ENCODE measurements around the gene HCN1.

HCN1 gene

DNA sequence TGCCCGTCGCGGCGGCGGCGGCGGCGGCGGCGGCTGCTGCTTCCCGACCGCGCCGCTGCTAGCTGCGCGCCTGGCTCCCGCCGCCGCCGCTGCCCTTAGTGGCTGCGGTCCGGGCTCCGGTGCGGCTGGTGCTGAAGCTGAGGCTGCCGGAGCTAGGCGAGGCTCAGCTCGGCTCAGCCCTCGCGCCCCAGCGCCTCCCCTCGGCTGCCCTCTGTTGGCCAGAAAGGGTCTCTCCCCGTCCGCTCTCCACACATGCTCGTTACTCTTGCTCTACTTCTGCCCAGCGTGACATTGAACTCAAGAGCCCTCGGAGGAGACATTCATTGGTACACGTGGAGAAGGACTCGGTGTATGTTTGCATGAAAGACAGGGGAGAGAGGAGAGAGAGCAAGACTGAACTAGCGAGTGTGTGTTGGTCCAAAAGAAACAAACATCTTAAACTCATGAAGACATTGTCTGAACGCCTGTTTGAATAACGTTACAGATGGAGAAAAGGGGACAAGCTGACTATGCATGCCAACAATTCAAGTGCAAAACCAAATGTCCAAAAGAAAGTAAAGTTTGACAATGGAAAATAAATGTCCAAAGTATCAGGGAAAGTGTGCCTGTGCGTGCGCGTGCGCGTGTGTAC is at the start of gene HCN1:
Gene HCN1 (minus strand): TSS at position 175 of the 631 bp plus-strand sequence.
- no peak for DNase-seq (ENCODE audit: low read depth in 1 of 2, low spot score in 1 of 2)

DNA sequence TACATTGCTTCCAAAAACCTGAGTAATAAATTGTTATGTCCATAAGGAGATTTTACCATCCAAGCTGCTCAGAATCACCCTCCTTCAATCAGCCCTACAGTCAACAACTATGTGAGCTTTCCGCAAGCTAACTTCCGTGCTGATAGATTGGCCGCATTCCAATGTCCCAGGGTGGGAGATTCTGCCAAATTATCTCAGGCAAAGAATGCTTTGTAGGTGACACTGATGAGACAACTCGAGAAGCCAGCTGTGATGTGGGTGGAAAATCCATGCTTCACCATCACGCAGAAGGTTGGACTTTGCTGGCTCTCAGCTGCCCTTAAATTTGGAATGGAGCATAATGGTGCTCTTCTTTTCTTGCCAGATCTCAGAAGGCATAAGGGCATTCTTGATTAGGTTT is 44.9 kb upstream of the HCN1 start:
- no peak for DNase-seq (ENCODE audit: low read depth in 1 of 2, low spot score in 1 of 2)

DNA sequence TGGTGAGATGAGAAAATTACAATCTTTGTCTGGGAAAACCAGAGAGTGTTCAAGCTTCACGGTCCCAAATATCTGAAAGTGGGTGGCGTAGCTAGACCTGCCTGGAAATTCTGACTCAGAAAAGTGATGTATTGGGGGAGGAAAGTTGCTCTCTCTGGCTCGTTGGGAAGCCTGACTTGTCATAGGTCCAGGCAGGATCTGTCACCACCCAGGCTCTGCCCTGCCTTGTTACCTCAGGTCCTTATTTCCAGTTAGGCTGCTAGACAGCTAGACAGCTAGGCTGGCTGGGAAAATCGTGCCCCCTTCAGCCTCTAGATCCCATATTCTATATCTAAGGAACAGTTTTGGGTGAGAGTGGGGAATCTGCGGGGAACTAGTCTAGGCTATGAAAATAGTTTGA is 41.0 kb upstream of the HCN1 start:
- no peak for DNase-seq (ENCODE audit: low read depth in 1 of 2, low spot score in 1 of 2)

DNA sequence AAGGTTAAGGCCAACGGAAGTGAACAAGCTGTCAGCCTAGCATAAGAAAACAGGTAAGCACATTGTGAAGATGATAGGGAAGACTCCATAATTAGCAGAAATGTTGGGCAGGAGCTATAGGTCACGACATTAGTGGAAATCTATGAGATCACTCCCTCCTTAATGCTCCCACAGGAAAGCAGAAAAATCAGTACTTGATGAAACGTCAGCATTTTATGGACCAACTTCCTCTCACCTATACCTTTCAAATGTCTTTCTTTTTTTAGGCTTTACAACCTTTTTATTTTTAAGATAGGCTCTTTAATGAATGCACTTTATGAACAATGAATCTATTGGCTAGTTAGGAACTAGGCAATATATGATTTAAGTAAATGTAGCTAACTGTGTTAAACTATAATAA is 29.4 kb upstream of the HCN1 start:
- DNase-seq (ENCODE audit: low read depth in 1 of 2, low spot score in 1 of 2): no peak

DNA sequence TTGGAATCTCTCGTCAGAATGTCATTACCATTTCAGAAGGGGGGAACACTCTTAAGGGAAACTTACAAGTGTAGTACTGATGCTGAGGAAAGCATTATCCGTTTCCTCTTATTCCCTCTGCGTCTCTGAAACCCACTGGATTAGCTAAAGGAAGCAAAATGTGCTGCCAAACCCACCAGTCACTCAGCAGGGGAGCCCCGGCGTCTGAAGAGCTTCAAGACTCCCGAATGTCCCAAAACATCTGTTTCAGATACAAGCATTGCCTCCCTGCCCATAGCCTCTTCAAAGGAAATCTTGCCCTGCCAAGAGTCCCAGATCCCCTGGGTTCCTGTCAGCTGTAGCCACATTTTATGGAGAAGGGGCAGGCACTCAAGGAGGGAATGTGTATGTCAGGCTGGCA is 1.0 kb upstream of the HCN1 start:
- DNase-seq (ENCODE audit: low read depth in 1 of 2, low spot score in 1 of 2): no peak

DNA sequence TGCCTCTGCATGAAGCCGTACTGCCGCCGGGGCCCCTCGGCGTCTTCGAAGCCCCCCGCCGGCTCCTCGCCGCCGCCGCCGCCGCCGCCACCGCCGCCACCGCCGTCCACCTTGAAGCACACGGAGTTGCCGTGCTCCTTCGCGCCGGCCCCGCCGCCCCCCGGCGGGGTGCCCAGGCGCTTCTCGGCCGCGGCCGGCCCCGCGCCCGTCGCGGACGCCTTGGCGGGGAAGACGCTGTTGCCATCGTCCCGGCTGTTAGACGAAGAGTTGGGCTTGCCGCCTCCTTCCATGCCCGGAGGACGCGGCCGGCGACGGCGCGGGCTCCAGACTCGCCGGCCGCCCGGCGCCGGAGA is 400 bp downstream of the HCN1 start:
- DNase-seq (ENCODE audit: low read depth in 1 of 2, low spot score in 1 of 2): no peak

DNA sequence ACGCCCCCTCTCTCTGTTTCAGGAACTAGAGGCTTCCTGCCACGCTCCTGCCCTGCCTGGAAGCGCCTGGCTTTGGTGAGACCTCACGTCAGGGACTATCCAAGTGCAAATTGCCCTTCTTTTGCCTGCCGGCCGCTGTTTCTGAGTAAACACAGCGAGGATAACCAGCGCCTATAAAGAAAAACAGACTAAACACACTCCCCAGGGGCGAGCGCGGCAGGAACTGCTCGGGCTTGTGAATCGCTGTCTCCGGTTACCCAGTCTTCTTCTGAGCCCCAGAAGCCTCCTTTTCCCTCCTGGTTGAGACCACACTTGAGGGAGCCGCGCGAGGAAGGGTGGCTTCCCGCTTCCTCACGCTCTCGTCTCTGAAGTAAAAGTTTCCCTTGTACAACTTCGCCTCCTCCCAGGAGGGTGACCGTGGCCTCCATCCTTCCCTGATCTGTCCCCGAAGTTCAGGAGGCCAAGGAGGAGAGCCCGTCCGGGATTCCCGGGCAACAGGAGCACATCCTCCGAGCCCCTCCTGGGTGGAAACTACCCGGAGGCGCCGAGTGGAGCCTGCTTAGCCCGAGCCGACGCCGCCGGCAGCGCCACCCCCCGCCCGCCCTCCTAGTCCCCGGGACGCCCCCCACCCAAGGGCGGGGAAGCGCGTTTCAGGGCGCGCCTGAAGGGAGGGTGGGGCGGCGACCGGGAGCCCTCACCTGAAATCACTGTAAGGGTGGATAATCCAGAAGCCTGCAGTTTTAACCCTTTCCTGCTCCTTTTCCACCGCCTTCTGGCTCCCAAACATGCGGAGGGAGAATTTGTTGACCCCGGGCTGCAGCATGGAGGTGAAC is 993 bp downstream of the HCN1 start:
- no peak for DNase-seq (ENCODE audit: low read depth in 1 of 2, low spot score in 1 of 2)

DNA sequence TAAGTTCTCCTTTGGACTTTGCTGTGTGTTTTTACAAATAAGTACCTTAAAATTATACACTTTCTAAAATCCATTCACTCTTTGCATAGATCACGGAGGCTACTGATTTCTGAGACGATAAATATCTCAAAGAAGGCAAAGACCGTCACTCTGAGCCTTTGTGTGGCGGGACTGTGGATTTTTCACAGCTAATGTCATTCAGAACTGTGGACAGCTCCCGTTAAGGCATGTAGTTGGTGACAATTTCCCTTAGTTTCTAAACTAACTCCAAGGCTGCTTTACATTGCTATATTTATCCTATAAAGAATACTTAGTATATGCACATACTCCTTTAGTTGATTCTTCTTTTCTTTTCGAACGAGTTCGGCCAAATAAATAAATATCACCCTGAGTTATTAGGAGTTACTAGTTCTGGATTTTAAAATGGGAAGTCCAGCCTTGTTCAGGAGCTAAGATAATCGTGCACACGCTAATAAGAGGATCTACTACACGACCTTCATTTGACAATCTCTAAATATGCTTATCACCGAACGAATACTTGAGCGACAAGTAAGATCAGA is 1.8 kb downstream of the HCN1 start:
- DNase-seq (ENCODE audit: low read depth in 1 of 2, low spot score in 1 of 2): no peak

DNA sequence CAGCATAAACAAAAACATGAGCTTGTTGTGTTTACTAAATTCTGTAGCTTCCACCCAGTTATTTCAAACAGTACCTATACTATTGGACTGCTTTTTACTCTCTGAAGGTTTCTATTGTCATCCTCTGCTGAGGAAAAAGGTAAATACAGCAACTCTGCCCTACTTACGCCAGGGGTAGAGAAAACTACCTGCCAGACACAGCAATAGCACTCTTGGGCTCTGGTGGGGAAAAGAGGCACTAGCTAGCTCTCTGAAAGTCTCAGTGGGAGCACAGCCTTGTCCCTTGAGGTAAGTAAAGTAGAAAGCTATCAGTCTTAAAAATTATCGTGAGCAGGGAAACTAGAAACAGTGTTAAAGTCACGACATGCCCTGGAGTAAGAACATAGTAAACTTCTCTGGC is 3.7 kb downstream of the HCN1 start:
- DNase-seq (ENCODE audit: low read depth in 1 of 2, low spot score in 1 of 2): no peak

DNA sequence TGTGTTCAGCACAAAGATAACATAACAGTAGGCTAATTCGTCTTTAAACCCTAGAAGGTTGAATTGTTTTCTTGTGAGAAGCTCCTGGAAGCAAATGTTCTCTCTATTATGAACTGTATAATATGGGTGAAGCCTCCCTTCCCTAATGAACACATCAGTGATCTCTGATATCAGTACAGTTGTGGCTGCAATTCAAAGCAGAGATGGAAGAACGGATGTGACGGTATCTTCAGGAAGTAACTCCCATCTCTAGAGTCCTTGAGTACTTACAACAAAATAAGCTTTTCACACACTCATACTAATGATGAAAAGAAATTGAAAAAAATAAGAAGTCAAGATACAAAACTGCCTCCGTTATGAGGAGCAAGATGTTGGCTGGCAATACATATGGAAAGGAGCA is 4.5 kb downstream of the HCN1 start:
- no peak for DNase-seq (ENCODE audit: low read depth in 1 of 2, low spot score in 1 of 2)

DNA sequence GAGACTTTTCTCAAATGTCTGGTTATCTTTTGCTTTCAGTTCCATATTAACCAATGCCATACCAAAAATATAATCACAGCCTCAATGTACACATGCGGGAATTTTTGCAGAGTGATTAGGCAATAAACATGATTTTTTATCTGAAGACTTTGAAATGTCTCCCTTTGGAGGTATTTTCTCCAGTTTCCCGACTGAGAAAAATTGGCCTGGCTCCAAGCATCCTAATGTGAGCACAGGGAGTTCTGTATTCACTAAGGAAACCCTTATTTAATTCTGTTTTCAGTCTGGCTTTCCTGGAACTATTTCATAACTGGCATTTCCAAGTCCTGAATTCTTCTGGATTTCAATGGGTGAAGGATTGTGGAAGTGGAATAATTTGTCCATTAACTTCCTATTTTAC is 8.5 kb downstream of the HCN1 start:
- no peak for DNase-seq (ENCODE audit: low read depth in 1 of 2, low spot score in 1 of 2)

DNA sequence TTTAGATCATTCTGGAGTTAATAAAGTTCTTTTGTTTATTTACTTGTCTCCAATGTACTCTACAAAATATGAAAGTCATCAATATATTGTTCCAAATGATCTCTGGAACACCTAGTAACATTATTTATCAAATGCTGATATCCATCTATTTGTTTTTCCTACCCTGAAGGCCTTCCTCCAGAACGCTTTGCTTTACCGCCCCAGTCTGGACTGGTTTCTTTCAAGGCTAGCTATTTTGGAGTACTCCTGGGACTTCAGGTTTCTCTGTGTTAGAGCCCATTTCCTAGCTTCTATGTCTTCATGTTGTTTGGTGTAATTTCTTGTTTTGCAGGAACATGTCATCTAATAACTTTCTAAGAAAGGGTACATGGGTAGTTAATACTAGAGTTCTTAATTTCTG is 9.6 kb downstream of the HCN1 start:
- no peak for DNase-seq (ENCODE audit: low read depth in 1 of 2, low spot score in 1 of 2)

DNA sequence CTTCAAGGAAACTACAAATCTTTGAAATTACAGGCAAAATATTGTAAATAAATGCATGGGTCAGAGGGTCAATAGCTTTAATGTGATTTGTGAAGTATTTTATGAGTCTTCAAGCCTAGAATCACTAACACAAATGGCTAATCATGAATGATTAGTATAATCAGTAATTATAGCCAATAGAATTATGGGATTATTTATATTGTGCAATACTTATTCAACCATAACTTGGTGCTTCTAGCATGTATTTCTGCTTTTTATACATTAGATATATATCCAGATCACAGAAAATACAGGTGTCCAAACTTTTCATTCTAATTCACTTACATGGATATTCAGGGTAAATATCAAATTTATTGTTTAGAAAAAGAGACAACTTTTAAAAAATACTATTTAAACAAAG is 12.1 kb downstream of the HCN1 start:
- DNase-seq (ENCODE audit: low read depth in 1 of 2, low spot score in 1 of 2): no peak

DNA sequence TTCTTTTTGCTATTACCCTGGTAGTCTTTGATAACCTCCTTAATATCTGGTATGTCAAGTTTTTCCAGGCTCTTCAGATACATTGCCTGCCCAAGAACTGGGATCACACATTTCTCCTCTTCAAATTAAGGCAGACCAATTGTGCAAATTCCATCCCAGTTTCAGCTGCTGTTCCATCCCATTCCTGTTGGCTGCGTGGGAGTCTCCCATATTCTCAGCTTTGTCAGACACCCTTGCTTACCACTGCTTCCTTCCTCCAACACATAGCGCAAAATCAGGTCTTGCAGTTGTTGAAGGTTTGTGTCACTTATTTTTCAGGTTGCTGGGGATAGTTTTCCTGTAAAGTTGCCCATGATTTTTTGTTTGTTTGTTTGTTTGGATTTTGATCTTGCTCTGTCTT is 15.2 kb downstream of the HCN1 start:
- DNase-seq (ENCODE audit: low read depth in 1 of 2, low spot score in 1 of 2): no peak

DNA sequence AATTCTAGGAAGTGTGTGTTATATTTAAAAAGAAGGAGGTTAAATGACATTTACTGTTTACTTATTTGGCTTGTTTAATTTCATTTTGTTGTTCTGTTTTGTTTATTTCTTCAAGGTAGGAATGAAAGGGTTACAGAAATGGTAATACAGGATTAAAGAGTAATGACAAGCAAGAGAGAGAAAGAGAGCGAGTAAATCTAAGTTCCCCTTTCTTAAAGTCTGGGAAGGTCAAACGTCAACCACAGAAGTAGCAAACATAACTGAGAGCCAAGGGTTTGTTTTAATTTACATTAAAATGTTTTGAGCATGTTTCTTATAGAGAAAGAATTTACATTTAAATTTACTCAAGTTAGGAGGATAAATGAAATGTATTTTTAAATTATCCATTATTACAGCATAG is 18.7 kb downstream of the HCN1 start:
- no peak for DNase-seq (ENCODE audit: low read depth in 1 of 2, low spot score in 1 of 2)

DNA sequence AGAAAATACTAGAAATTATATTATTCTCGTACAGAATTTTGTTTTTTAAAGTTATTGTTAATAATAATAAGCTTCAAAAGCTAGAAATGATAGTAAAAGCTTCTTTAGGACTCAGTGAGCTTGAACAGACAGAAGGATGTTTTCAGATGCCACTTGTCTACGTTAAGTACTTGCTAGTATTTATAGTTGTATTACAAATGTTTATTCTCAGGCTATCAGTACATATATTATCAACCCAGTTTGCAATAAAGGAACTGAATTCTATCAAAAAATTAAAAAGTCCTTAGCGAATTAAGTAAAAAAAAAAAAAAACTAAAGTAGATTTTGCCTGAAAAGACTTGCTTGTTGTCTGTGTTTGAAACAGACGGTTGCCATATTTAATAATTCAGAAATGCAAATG is 23.9 kb downstream of the HCN1 start:
- DNase-seq (ENCODE audit: low read depth in 1 of 2, low spot score in 1 of 2): no peak

DNA sequence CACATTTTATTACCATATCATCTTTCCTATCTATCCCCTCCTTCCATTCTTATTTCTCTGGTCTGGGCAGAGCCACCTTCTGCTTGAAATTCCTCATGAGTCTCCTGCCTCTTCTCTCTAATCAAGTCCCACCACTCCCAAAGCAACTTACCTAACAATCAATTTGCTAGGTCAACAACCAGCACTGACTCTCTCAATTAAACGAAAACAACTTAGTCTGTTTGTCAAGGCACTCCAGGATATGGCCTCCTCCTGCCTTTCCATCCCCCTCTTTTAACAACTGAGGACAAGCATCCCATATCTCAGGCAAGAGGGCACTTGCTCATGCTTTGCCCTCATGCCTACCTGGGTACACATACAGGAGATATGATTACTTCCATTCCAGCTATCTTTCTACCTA is 47.4 kb downstream of the HCN1 start:
- DNase-seq (ENCODE audit: low read depth in 1 of 2, low spot score in 1 of 2): no peak

DNA sequence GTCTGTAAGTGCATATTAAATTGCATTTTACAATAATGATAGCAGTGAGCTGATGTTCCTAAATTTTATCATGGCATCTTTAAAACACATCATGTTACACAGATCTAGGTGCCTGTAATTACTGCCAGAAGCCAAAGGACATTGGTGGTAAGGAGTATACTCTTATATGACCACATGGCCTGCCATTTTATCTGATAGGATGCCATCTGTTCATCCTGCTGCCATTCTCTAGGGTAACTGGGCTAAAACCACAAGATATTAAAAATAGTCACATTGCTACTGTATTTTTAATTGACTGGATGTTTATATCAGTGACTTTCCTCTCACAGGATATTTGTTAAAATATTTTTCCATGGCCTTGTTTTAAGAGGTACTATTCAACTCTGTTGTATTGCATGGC is 53.1 kb downstream of the HCN1 start:
- no peak for DNase-seq (ENCODE audit: low read depth in 1 of 2, low spot score in 1 of 2)

DNA sequence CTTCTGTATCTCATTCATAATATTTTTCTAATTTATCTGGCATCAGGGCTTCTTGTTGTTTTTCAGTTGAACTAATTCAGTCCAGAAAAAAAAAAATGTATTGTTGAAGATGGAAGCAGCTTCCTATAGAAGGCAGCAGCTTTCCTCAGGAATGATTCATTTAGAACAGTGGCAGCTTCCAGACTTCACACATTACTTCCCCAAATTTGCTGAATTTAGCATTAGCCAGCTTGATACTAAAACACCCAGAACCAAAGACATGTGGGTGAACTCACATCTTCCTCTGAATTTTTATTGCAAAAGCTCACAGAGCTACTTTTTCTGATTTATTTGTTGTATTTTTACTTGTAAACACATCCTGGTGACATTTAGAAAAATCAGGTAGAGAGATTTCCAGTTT is 53.8 kb downstream of the HCN1 start:
- no peak for DNase-seq (ENCODE audit: low read depth in 1 of 2, low spot score in 1 of 2)

DNA sequence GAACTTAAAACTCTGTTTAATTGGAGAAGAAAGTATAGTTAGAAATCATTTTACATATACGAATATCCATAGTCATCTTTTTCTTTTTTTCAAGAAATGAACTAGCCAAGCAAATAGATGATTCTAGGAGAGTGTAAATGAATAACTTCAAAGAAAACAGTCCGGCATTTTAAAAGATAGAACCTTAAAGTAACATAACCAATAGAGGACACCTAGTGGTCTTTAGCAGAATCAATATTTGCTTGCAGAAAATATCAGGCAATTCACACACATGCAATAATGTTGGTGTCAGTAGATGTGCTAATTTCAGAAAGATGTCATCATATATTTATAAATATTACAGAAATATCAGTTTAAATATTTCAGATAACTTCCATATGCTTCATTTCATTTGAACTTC is 57.1 kb downstream of the HCN1 start:
- no peak for DNase-seq (ENCODE audit: low read depth in 1 of 2, low spot score in 1 of 2)

DNA sequence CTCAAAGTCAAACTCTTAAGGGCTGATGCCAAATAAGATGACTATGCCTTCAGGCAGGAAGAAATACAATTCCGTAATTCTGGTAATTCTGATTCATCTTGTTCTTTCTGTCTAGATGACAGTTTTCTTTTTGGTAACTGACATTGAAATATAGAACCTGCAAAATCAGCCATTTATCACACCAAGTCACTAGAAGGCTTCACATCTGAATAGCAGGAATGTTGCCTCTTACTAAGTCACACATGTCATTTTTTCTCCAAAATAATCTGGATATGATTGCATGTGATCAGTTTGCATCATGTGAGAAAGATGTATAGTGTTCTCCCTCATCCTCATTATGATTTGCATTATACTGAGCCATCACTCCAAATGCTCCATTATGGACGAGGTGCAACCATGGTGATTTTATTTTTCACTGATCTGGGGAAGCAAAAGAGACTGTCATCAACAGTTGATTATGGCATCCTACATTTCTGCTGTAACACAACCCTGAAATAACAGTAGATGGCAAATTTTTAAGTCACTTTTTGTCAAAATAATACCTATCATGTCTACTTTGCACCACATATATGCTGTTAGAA is 69.0 kb downstream of the HCN1 start:
- no peak for DNase-seq (ENCODE audit: low read depth in 1 of 2, low spot score in 1 of 2)

DNA sequence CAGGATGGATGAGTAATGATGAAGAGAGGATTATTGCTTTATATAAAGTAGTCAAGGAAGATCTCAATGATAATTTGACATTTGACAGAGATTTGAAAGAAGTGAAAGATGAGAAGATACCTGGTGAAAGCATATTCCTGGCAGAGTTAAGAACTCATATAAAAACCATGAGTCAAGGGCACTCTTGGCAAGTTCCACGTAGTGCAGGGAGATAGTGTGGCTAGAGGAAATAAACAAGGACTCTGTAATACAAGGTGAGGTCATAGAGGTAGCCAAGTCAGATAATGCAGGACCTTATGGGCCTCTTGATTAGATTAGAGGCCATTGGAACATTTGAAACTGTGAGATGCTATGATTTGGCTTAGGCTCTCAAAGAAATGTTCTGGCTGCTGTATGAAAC is 72.3 kb downstream of the HCN1 start:
- DNase-seq (ENCODE audit: low read depth in 1 of 2, low spot score in 1 of 2): no peak
